Suprapubic skin (tissue), 4 donors: Measurements from ENCODE around the gene MYLK3. TPM values are rescaled to one million over a fixed set of nuclear protein-coding genes. Genes with fewer than 3 reads are reported as not detected.
A peak's percentile ranks its signal among the peaks of the same experiment; 100 is the strongest.

Source experiments
- DNase-seq, 2 donors: peaks; one replicate each; pipeline ENCODE4 v3.0.0-alpha.2; 2019; ENCODE audit warnings: low spot score in 2 of 2
- H3K27ac ChIP-seq: fragments of 200-600 bp; sonication (generic); one replicate; pipeline ENCODE4 v1.5.1; 2019
- H3K27me3 ChIP-seq: fragments of 200-600 bp; sonication (generic); one replicate; pipeline ENCODE4 v1.5.1; 2019
- H3K36me3 ChIP-seq: fragments of 200-600 bp; sonication (generic); one replicate; pipeline ENCODE4 v1.5.1; 2019
- H3K4me1 ChIP-seq: fragments of 200-600 bp; sonication (generic); one replicate; pipeline ENCODE4 v1.5.1; 2019
- H3K4me3 ChIP-seq: fragments of 200-600 bp; sonication (generic); one replicate; pipeline ENCODE4 v1.5.1; 2019; ENCODE audit warnings: mild to moderate bottlenecking
- H3K9me3 ChIP-seq: fragments of 200-600 bp; sonication (generic); one replicate; pipeline ENCODE4 v1.5.1; 2019
- CTCF ChIP-seq, 2 donors: fragments of 200-600 bp in 1 of 2; fragments of 450-650 bp in 1 of 2; sonication (generic) in 1 of 2; IDR thresholded peaks; one replicate each; pipeline ENCODE4 v1.5.1; 2016 to 2019; ENCODE audit warnings: antibody characterized with exemption in 2 of 2, mild to moderate bottlenecking in 1 of 2, moderate library complexity in 1 of 2
- EP300 ChIP-seq: sonication (generic); formaldehyde crosslinking; IDR thresholded peaks from one replicate; pipeline ENCODE4 v1.6.1; 2017; ENCODE audit warnings: antibody characterized with exemption
- POLR2A ChIP-seq, 2 donors: fragments of 450-650 bp; IDR thresholded peaks; one replicate each; pipeline ENCODE4 v1.6.1; 2017; ENCODE audit warnings: antibody characterized with exemption in 2 of 2, mild to moderate bottlenecking in 2 of 2, moderate library complexity in 2 of 2
- POLR2AphosphoS5 ChIP-seq, 3 donors: sonication (generic); formaldehyde crosslinking; IDR thresholded peaks; one replicate each; pipeline ENCODE4 v1.6.1; 2017; ENCODE audit warnings: antibody characterized with exemption in 3 of 3
- WGBS: methylation state at CpG from one replicate; pipeline ENCODE4 v1.1.5; 2018; 5-methylcytosine and 5-hydroxymethylcytosine counted together
- total RNA-seq, 4 donors: library from RNA; depleted of rRNA; stranded (reverse); fragments of >200 nt; gene quantifications; one replicate each; pipeline ENCODE4 v1.1.0, GENCODE V29; 2016

Gene MYLK3
- total RNA-seq, 4 donors from 2014 or later = 0.13 to 0.32 TPM; not detected in 2

GRCh38 chr16:46730126-46730525 lies 18.0 kb downstream of the MYLK3 start:
- no peak for TF ChIP-seq POLR2A (IDR thresholded peaks at IDR 0.05)
- no peak for TF ChIP-seq POLR2AphosphoS5 (IDR thresholded peaks at IDR 0.05)
- no peak for TF ChIP-seq CTCF (IDR thresholded peaks at IDR 0.05)
- TF ChIP-seq EP300 = no peak
- H3K27me3 ChIP-seq = no peaks in the 10 kb centered on the region
- H3K4me3 ChIP-seq = no peak overlapping the region
- peak; percentile 52 to 74 for DNase-seq
- no peaks in the 10 kb centered on the region for H3K4me1 ChIP-seq
- H3K9me3 ChIP-seq = no peaks in the 10 kb centered on the region
- H3K36me3 ChIP-seq = no peaks in the 10 kb centered on the region
- 93% methylated on average over 8 of the region's 8 CpGs for WGBS
- H3K27ac ChIP-seq = no peak overlapping the region

GRCh38 chr16:46729326-46729995 lies 18.7 kb downstream of the MYLK3 start:
- no peak overlapping the region for H3K4me3 ChIP-seq
- no peaks in the 10 kb centered on the region for H3K4me1 ChIP-seq
- no peak overlapping the region for H3K27ac ChIP-seq
- peak; percentile 44 to 63 for DNase-seq
- no peaks in the 10 kb centered on the region for H3K9me3 ChIP-seq
- WGBS = 80% methylated on average over 4 of the region's 7 CpGs
- TF ChIP-seq CTCF (IDR thresholded peaks at IDR 0.05) (no peak), POLR2AphosphoS5 (IDR thresholded peaks at IDR 0.05) (no peak), POLR2A (IDR thresholded peaks at IDR 0.05) (no peak), EP300 (no peak)
- H3K27me3 ChIP-seq = no peaks in the 10 kb centered on the region
- H3K36me3 ChIP-seq = no peaks in the 10 kb centered on the region

GRCh38 chr16:46728806-46729205 lies 19.3 kb downstream of the MYLK3 start:
- no peaks in the 10 kb centered on the region for H3K36me3 ChIP-seq
- no peak overlapping the region for H3K27ac ChIP-seq
- H3K27me3 ChIP-seq = no peaks in the 10 kb centered on the region
- WGBS = 91% methylated on average over 14 of the region's 14 CpGs
- peak; percentile 18 to 58 for DNase-seq
- H3K4me3 ChIP-seq = no peak overlapping the region
- no peak for TF ChIP-seq EP300
- no peak for TF ChIP-seq POLR2AphosphoS5 (IDR thresholded peaks at IDR 0.05)
- no peak for TF ChIP-seq CTCF (IDR thresholded peaks at IDR 0.05)
- no peak for TF ChIP-seq POLR2A (IDR thresholded peaks at IDR 0.05)
- no peaks in the 10 kb centered on the region for H3K9me3 ChIP-seq
- no peaks in the 10 kb centered on the region for H3K4me1 ChIP-seq

GRCh38 chr16:46727630-46728029 lies 20.5 kb downstream of the MYLK3 start:
- WGBS = 90% methylated on average over 9 of the region's 9 CpGs
- Histone ChIP-seq H3K4me3 (no peak overlapping the region), H3K36me3 (no peaks in the 10 kb centered on the region), H3K9me3 (no peaks in the 10 kb centered on the region), H3K27me3 (no peaks in the 10 kb centered on the region), H3K27ac (no peak overlapping the region), H3K4me1 (no peaks in the 10 kb centered on the region)
- peak; percentile 19 to 66 for DNase-seq
- TF ChIP-seq EP300 = no peak
- TF ChIP-seq POLR2AphosphoS5 (IDR thresholded peaks at IDR 0.05) = no peak
- no peak for TF ChIP-seq POLR2A (IDR thresholded peaks at IDR 0.05)
- TF ChIP-seq CTCF (IDR thresholded peaks at IDR 0.05) = no peak

- H3K27me3 ChIP-seq = no peaks in the 10 kb centered on the region
- H3K9me3 ChIP-seq = no peaks in the 10 kb centered on the region
- no peak overlapping the region for H3K27ac ChIP-seq
- 90% methylated on average over 7 of the region's 7 CpGs for WGBS
- no peak overlapping the region for H3K4me3 ChIP-seq
- TF ChIP-seq POLR2AphosphoS5 (IDR thresholded peaks at IDR 0.05) = no peak
- TF ChIP-seq POLR2A (IDR thresholded peaks at IDR 0.05) = no peak
- TF ChIP-seq CTCF (IDR thresholded peaks at IDR 0.05) = no peak
- TF ChIP-seq EP300 = no peak
- no peaks in the 10 kb centered on the region for H3K4me1 ChIP-seq
- DNase-seq = peak; percentile 26 to 38
- H3K36me3 ChIP-seq = no peaks in the 10 kb centered on the region
Observed at GRCh38 chr16:46727184-46727583, 21.0 kb downstream of the MYLK3 start.
